HepG2 (cell line): ENCODE results near the gene EMC9. TPM values are rescaled to one million over a fixed set of nuclear protein-coding genes. Genes with fewer than 3 reads are reported as not detected.

Experiments
- ADNP ChIP-seq: sonication (generic); formaldehyde crosslinking; IDR thresholded peaks from 2 replicates; pipeline ENCODE4 v1.4.0; 2020; ENCODE audit warnings: missing genetic modification reagents
- ATAD3A ChIP-seq: sonication (generic); formaldehyde crosslinking; IDR thresholded peaks from 2 replicates; pipeline ENCODE4 v1.4.0; 2020; ENCODE audit warnings: missing genetic modification reagents
- ELF4 ChIP-seq: sonication (generic); formaldehyde crosslinking; IDR thresholded peaks from 2 replicates; pipeline ENCODE4 v1.5.0; 2020; ENCODE audit warnings: missing genetic modification reagents, mild to moderate bottlenecking, moderate library complexity, borderline replicate concordance
- HOXD1 ChIP-seq: sonication (generic); formaldehyde crosslinking; IDR thresholded peaks from 2 replicates; pipeline ENCODE4 v1.5.0; 2020; ENCODE audit warnings: missing genetic modification reagents
- KDM3A ChIP-seq: IDR thresholded peaks from 2 replicates; pipeline ENCODE4 v1.6.1; 2018; ENCODE audit warnings: low read depth, missing compliant biosample characterization
- REL ChIP-seq: sonication (generic); formaldehyde crosslinking; conservative IDR thresholded peaks from 2 replicates; pipeline ENCODE4 v1.8.0; 2022; ENCODE audit warnings: mild to moderate bottlenecking, missing genetic modification reagents, moderate library complexity
- SAP130 ChIP-seq: IDR thresholded peaks from 2 replicates; pipeline ENCODE4 v1.6.1; 2016; ENCODE audit warnings: low read depth
- TP53 ChIP-seq: sonication (generic); formaldehyde crosslinking; conservative IDR thresholded peaks from 2 replicates; pipeline ENCODE4 v1.4.0; 2020; ENCODE audit warnings: missing genetic modification reagents
- ZFP36L2 ChIP-seq: sonication (generic); formaldehyde crosslinking; IDR thresholded peaks from 2 replicates; pipeline ENCODE4 v1.4.0; 2020; ENCODE audit warnings: missing genetic modification reagents
- ZNF12 ChIP-seq: sonication (generic); formaldehyde crosslinking; IDR thresholded peaks from 2 replicates; pipeline ENCODE4 v1.5.0; 2020; ENCODE audit warnings: missing genetic modification reagents
- ZNF350 ChIP-seq: sonication (generic); formaldehyde crosslinking; IDR thresholded peaks from 2 replicates; pipeline ENCODE4 v1.4.0; 2020; ENCODE audit warnings: mild to moderate bottlenecking, low read depth, missing genetic modification reagents, borderline replicate concordance
- ZNF354B ChIP-seq: sonication (generic); formaldehyde crosslinking; IDR thresholded peaks from 2 replicates; pipeline ENCODE4 v1.8.0; 2022; ENCODE audit warnings: mild to moderate bottlenecking, missing genetic modification reagents
- ZNF432 ChIP-seq: sonication (generic); formaldehyde crosslinking; IDR thresholded peaks from 2 replicates; pipeline ENCODE4 v1.5.0; 2020; ENCODE audit warnings: missing genetic modification reagents, mild to moderate bottlenecking, borderline replicate concordance
- ZNF468 ChIP-seq: sonication (generic); formaldehyde crosslinking; IDR thresholded peaks from 2 replicates; pipeline ENCODE4 v1.8.0; 2022; ENCODE audit warnings: mild to moderate bottlenecking, moderate library complexity, missing genetic modification reagents
- ZNF644 ChIP-seq: IDR thresholded peaks from 2 replicates; pipeline ENCODE4 v1.6.1; 2016; ENCODE audit warnings: low read depth
- ZSCAN31 ChIP-seq: sonication (generic); formaldehyde crosslinking; IDR thresholded peaks from 2 replicates; pipeline ENCODE4 v1.5.0; 2020; ENCODE audit warnings: low read depth, mild to moderate bottlenecking, missing genetic modification reagents
- polyA plus RNA-seq, 8 experiments: library from polyadenylated mRNA; depleted of rRNA in 3 of 8; stranded (reverse) in 7 of 8; unstranded in 1 of 8; fragments of >200 nt; fragmentation: Illumina TruSeq in 4 of 8; extraction: Trizol in 4 of 8; gene quantifications; 2 replicates each; pipeline versions ENCODE4 v1.2.1 to v1.2.3, GENCODE V29; 2011 to 2016; ENCODE audit warnings: low read depth in 4 of 8, missing spikeins in 1 of 8, mixed read lengths in 1 of 8; ENCODE audit not compliant: insufficient read depth in 1 of 8
- total RNA-seq, 5 experiments: library from RNA; depleted of rRNA; stranded (reverse); fragments of >200 nt; fragmentation: Illumina TruSeq; extraction: Trizol; gene quantifications; 2 replicates each; pipeline ENCODE4 v1.2.3, GENCODE V29; 2016; ENCODE audit warnings: low read depth in 1 of 5
- TF ChIP-seq, protein P1 (sequence below): sonication (generic); formaldehyde crosslinking; conservative IDR thresholded peaks from 2 replicates; pipeline ENCODE4 v1.8.0; 2022; ENCODE audit warnings: mild to moderate bottlenecking, moderate library complexity, missing genetic modification reagents
- TF ChIP-seq, protein P2 (sequence below): IDR thresholded peaks from 2 replicates; pipeline ENCODE4 v1.6.1; 2018; ENCODE audit warnings: missing genetic modification reagents
- TF ChIP-seq, protein P3 (sequence below): sonication (generic); formaldehyde crosslinking; IDR thresholded peaks from 2 replicates; pipeline ENCODE4 v1.5.1; 2020; ENCODE audit warnings: missing genetic modification reagents, mild to moderate bottlenecking, borderline replicate concordance
- TF ChIP-seq, protein P4 (sequence below): sonication (generic); formaldehyde crosslinking; IDR thresholded peaks from one replicate; pipeline ENCODE4 v1.5.1; 2020; ENCODE audit warnings: mild to moderate bottlenecking, missing genetic modification reagents; ENCODE audit errors: not compliant biosample characterization

EMC9 gene
- total and polyA plus RNA-seq, 2 of the 13 experiments (the other 11 are each of a cell fraction or from before 2014, with no cell fraction given): 60.5 to 78.7 TPM

DNA sequence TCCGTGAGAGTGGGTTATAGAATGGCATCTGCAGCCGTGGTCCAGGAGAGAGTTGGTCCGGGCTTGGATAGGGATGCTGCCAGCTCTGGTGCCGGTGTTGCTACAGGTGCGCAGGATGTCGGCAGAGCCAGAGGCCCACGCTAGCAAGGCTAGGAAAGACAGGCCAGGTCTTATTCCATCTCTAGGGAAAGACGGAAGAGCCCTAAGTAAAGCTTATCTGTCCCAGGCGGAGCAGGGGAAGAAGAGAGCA, 5.9 kb downstream of the EMC9 start (continued):
- TF ChIP-seq, protein P1, sequence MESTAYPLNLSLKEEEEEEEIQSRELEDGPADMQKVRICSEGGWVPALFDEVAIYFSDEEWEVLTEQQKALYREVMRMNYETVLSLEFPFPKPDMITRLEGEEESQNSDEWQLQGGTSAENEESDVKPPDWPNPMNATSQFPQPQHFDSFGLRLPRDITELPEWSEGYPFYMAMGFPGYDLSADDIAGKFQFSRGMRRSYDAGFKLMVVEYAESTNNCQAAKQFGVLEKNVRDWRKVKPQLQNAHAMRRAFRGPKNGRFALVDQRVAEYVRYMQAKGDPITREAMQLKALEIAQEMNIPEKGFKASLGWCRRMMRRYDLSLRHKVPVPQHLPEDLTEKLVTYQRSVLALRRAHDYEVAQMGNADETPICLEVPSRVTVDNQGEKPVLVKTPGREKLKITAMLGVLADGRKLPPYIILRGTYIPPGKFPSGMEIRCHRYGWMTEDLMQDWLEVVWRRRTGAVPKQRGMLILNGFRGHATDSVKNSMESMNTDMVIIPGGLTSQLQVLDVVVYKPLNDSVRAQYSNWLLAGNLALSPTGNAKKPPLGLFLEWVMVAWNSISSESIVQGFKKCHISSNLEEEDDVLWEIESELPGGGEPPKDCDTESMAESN (CRISPR knock-in tag): no peak
- no peak; the same call in 1 of the 2 replicates for TF ChIP-seq ZNF350 (CRISPR knock-in tag)
- TF ChIP-seq ZSCAN31 (CRISPR knock-in tag): no peak
- no peak; the same call in 1 of the 2 replicates for TF ChIP-seq ATAD3A (CRISPR knock-in tag)
- TF ChIP-seq, protein P2, sequence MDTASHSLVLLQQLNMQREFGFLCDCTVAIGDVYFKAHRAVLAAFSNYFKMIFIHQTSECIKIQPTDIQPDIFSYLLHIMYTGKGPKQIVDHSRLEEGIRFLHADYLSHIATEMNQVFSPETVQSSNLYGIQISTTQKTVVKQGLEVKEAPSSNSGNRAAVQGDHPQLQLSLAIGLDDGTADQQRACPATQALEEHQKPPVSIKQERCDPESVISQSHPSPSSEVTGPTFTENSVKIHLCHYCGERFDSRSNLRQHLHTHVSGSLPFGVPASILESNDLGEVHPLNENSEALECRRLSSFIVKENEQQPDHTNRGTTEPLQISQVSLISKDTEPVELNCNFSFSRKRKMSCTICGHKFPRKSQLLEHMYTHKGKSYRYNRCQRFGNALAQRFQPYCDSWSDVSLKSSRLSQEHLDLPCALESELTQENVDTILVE (CRISPR knock-in tag): no peak
- no peak for TF ChIP-seq ADNP (CRISPR knock-in tag)
- TF ChIP-seq REL (CRISPR knock-in tag): no peak
- no peak for TF ChIP-seq ELF4 (CRISPR knock-in tag)
- TF ChIP-seq HOXD1: peak; percentile 45; the same call in 1 of the 2 replicates
- TF ChIP-seq ZNF432 (CRISPR knock-in tag): no peak
- no peak for TF ChIP-seq ZNF12 (CRISPR knock-in tag)
- TF ChIP-seq ZNF354B (CRISPR knock-in tag): no peak
- TF ChIP-seq, protein P3, sequence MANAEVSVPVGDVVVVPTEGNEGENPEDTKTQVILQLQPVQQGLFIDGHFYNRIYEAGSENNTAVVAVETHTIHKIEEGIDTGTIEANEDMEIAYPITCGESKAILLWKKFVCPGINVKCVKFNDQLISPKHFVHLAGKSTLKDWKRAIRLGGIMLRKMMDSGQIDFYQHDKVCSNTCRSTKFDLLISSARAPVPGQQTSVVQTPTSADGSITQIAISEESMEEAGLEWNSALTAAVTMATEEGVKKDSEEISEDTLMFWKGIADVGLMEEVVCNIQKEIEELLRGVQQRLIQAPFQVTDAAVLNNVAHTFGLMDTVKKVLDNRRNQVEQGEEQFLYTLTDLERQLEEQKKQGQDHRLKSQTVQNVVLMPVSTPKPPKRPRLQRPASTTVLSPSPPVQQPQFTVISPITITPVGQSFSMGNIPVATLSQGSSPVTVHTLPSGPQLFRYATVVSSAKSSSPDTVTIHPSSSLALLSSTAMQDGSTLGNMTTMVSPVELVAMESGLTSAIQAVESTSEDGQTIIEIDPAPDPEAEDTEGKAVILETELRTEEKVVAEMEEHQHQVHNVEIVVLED (CRISPR knock-in tag): no peak
- TF ChIP-seq KDM3A (CRISPR knock-in tag): no peak
- no peak for TF ChIP-seq SAP130 (CRISPR knock-in tag)
- no peak for TF ChIP-seq ZNF468 (CRISPR knock-in tag)
- TF ChIP-seq ZFP36L2 (CRISPR knock-in tag): 0 out of 2 replicates have a peak, but pooled peaks have one; percentile 84
- no peak for TF ChIP-seq TP53 (CRISPR knock-in tag)
- TF ChIP-seq, protein P4, sequence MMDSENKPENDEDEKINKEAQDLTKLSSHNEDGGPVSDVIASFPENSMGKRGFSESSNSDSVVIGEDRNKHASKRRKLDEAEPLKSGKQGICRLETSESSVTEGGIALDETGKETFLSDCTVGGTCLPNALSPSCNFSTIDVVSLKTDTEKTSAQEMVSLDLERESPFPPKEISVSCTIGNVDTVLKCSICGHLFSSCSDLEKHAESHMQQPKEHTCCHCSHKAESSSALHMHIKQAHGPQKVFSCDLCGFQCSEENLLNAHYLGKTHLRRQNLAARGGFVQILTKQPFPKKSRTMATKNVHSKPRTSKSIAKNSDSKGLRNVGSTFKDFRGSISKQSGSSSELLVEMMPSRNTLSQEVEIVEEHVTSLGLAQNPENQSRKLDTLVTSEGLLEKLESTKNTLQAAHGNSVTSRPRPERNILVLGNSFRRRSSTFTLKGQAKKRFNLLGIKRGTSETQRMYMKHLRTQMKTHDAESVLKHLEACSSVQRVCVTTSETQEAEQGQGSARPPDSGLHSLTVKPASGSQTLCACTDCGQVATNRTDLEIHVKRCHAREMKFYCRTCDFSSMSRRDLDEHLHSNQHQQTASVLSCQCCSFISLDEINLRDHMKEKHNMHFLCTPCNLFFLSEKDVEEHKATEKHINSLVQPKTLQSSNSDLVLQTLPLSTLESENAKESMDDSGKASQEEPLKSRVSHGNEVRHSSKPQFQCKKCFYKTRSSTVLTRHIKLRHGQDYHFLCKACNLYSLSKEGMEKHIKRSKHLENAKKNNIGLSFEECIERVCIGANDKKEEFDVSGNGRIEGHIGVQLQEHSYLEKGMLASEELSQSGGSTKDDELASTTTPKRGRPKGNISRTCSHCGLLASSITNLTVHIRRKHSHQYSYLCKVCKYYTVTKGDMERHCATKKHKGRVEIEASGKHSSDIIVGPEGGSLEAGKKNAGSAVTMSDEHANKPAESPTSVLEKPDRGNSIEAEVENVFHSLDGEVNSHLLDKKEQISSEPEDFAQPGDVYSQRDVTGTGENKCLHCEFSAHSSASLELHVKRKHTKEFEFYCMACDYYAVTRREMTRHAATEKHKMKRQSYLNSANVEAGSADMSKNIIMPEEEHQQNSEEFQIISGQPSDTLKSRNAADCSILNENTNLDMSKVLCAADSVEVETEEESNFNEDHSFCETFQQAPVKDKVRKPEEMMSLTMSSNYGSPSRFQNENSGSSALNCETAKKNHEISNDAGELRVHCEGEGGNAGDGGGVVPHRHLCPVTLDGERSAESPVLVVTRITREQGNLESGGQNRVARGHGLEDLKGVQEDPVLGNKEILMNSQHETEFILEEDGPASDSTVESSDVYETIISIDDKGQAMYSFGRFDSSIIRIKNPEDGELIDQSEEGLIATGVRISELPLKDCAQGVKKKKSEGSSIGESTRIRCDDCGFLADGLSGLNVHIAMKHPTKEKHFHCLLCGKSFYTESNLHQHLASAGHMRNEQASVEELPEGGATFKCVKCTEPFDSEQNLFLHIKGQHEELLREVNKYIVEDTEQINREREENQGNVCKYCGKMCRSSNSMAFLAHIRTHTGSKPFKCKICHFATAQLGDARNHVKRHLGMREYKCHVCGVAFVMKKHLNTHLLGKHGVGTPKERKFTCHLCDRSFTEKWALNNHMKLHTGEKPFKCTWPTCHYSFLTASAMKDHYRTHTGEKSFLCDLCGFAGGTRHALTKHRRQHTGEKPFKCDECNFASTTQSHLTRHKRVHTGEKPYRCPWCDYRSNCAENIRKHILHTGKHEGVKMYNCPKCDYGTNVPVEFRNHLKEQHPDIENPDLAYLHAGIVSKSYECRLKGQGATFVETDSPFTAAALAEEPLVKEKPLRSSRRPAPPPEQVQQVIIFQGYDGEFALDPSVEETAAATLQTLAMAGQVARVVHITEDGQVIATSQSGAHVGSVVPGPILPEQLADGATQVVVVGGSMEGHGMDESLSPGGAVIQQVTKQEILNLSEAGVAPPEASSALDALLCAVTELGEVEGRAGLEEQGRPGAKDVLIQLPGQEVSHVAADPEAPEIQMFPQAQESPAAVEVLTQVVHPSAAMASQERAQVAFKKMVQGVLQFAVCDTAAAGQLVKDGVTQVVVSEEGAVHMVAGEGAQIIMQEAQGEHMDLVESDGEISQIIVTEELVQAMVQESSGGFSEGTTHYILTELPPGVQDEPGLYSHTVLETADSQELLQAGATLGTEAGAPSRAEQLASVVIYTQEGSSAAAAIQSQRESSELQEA (CRISPR knock-in tag): no peak
- no peak; the same call in 1 of the 2 replicates for TF ChIP-seq ZNF644 (CRISPR knock-in tag)
